IMR-90 (cell line): Measurements from ENCODE around the gene DNTT. TPM values are rescaled to one million over a fixed set of nuclear protein-coding genes. Genes with fewer than 3 reads are reported as not detected.

Experiments used
- ATAC-seq: fragments of 200-7000 bp; cut with Tn5 transposase; 2 replicates; pipeline ENCODE4 v1.9.1; 2020; ENCODE audit warnings: low read depth, mild to moderate bottlenecking, moderate library complexity
- BruUV-seq: library from RNA; stranded (reverse); fragments of 400-500 nt; replicated peaks from 2 replicates; lab custom pipeline; 2021; lab: Mats Ljungman, UMichigan
- CTCF ChIA-PET: fragments of 300-600 bp; formaldehyde crosslinking; extraction: SDS; loops from one replicate; lab custom pipeline; 2021; ENCODE audit warnings: antibody characterized with exemption; lab: Yijun Ruan, JAX
- POLR2A ChIA-PET: fragments of 300-600 bp; sonication (Branson Sonifier 250); formaldehyde crosslinking; loops from one replicate; lab custom pipeline; 2022; ENCODE audit warnings: antibody characterized with exemption; ENCODE audit not compliant: unreplicated experiment; lab: Charles Lee
- DNase-seq: peaks from one replicate; pipeline ENCODE4 v3.0.0; 2013
- H2AFZ ChIP-seq: replicated peaks from 2 replicates; pipeline ENCODE3; 2013; ENCODE audit warnings: low read length, mild to moderate bottlenecking; ENCODE audit not compliant: poor library complexity
- H2AK5ac ChIP-seq: 2 replicates; pipeline ENCODE4 v1.6.1; 2013; ENCODE audit warnings: low read depth, low read length, inconsistent platforms
- H2AK9ac ChIP-seq: replicated peaks from 2 replicates; pipeline ENCODE3; 2013; ENCODE audit warnings: mild to moderate bottlenecking, low read depth, low read length, moderate library complexity; ENCODE audit not compliant: poor library complexity
- H2BK120ac ChIP-seq: 2 replicates; pipeline ENCODE4 v1.6.1; 2013; ENCODE audit warnings: low read depth, low read length, inconsistent platforms
- H2BK15ac ChIP-seq: 3 replicates; pipeline ENCODE4 v1.6.1; 2013; ENCODE audit warnings: low read depth, low read length, inconsistent platforms
- H2BK20ac ChIP-seq: 2 replicates; pipeline ENCODE4 v1.6.1; 2013; ENCODE audit warnings: low read depth, mild to moderate bottlenecking, inconsistent platforms, low read length, moderate library complexity
- H2BK5ac ChIP-seq: 2 replicates; pipeline ENCODE4 v1.6.1; 2013; ENCODE audit warnings: mild to moderate bottlenecking, low read depth, low read length, inconsistent platforms; ENCODE audit not compliant: poor library complexity, severe bottlenecking
- H3K14ac ChIP-seq: replicated peaks from 2 replicates; pipeline ENCODE4 v1.6.1; 2013; ENCODE audit warnings: low read depth, low read length, inconsistent platforms
- H3K18ac ChIP-seq: 2 replicates; pipeline ENCODE4 v1.6.1; 2013; ENCODE audit warnings: low read depth, low read length, control low read depth
- H3K23ac ChIP-seq: 2 replicates; pipeline ENCODE4 v1.6.1; 2013; ENCODE audit warnings: low read depth, low read length, inconsistent platforms
- H3K27ac ChIP-seq: 2 replicates; pipeline ENCODE4 v1.5.1; 2013; ENCODE audit warnings: mild to moderate bottlenecking, control low read depth, low read length; ENCODE audit not compliant: insufficient read depth
- H3K27me3 ChIP-seq: 2 replicates; pipeline ENCODE4 v1.6.1; 2013; ENCODE audit warnings: low read length; ENCODE audit not compliant: control insufficient read depth, insufficient read depth
- H3K36me3 ChIP-seq: 2 replicates; pipeline ENCODE4 v1.6.1; 2013; ENCODE audit warnings: low read length, mixed read lengths; ENCODE audit not compliant: control insufficient read depth, insufficient read depth
- H3K4ac ChIP-seq: 2 replicates; pipeline ENCODE4 v1.6.1; 2013; ENCODE audit warnings: low read depth, low read length, inconsistent platforms
- H3K4me1 ChIP-seq: 2 replicates; pipeline ENCODE4 v1.6.1; 2013; ENCODE audit warnings: low read length, mixed read lengths; ENCODE audit not compliant: control insufficient read depth, insufficient read depth
- H3K4me2 ChIP-seq: 2 replicates; pipeline ENCODE4 v1.6.1; 2013; ENCODE audit warnings: low read depth, mild to moderate bottlenecking, control low read depth, low read length, moderate library complexity
- H3K4me3 ChIP-seq: 2 replicates; pipeline ENCODE4 v1.5.1; 2013; ENCODE audit warnings: low read depth, mild to moderate bottlenecking, control low read depth, low read length, moderate library complexity; ENCODE audit not compliant: insufficient read depth
- H3K56ac ChIP-seq: 2 replicates; pipeline ENCODE4 v1.6.1; 2013; ENCODE audit warnings: low read length, inconsistent platforms; ENCODE audit not compliant: insufficient read depth; ENCODE audit errors: extremely low read depth
- H3K79me1 ChIP-seq, 2 experiments: 2 replicates each; pipeline ENCODE4 v1.6.1; 2013; ENCODE audit warnings: low read length in 2 of 2, inconsistent platforms in 1 of 2, low read depth in 1 of 2
- H3K9ac ChIP-seq: 2 replicates; pipeline ENCODE4 v1.6.1; 2013; ENCODE audit warnings: low read depth, low read length, control low read depth
- H3K9me1 ChIP-seq: 2 replicates; pipeline ENCODE4 v1.6.1; 2013; ENCODE audit warnings: low read length, inconsistent platforms; ENCODE audit not compliant: insufficient read depth
- H3K9me3 ChIP-seq: 2 replicates; pipeline ENCODE4 v1.6.1; 2013; ENCODE audit warnings: low read length; ENCODE audit not compliant: control insufficient read depth, insufficient read depth
- H4K20me1 ChIP-seq: 2 replicates; pipeline ENCODE4 v1.6.1; 2013; ENCODE audit warnings: low read length, inconsistent platforms; ENCODE audit not compliant: insufficient read depth
- H4K5ac ChIP-seq: 2 replicates; pipeline ENCODE4 v1.6.1; 2013; ENCODE audit warnings: mild to moderate bottlenecking, low read depth, low read length, control low read depth
- H4K8ac ChIP-seq, 2 experiments: 2 replicates each; pipeline ENCODE4 v1.6.1; 2013; ENCODE audit warnings: low read depth in 2 of 2, low read length in 2 of 2, control low read depth in 1 of 2, inconsistent platforms in 1 of 2
- H4K91ac ChIP-seq: 2 replicates; pipeline ENCODE4 v1.6.1; 2013; ENCODE audit warnings: low read depth, low read length, inconsistent platforms; ENCODE audit not compliant: insufficient read depth
- MAZ ChIP-seq: IDR thresholded peaks from 2 replicates; pipeline ENCODE4 v1.6.1; 2012; ENCODE audit warnings: low read depth, mild to moderate bottlenecking, low read length, improper control_type of control experiment, moderate library complexity, borderline replicate concordance
- NFE2L2 ChIP-seq: fragments of 150-350 bp; IDR thresholded peaks from 2 replicates; pipeline ENCODE4 v1.6.1; 2016; ENCODE audit warnings: low read depth, mild to moderate bottlenecking, low read length
- POLR2A ChIP-seq: IDR thresholded peaks from 2 replicates; pipeline ENCODE4 v1.6.1; 2012; ENCODE audit warnings: mild to moderate bottlenecking, low read depth, low read length
- RAD21 ChIP-seq: IDR thresholded peaks from 2 replicates; pipeline ENCODE4 v1.6.1; 2012; ENCODE audit warnings: low read length, improper control_type of control experiment
- USF2 ChIP-seq: fragments of 150-350 bp; IDR thresholded peaks from 2 replicates; pipeline ENCODE4 v1.6.1; 2017; ENCODE audit warnings: mild to moderate bottlenecking, antibody characterized with exemption, low read length, low read depth
- WGBS, 2 experiments: methylation state at CpG; one replicate each; pipeline versions ENCODE4 v1.1.5 to v1.1.7; 2013; ENCODE audit warnings: missing lambda C conversion rate in 2 of 2; ENCODE audit not compliant: insufficient read length in 1 of 2; ENCODE audit errors: extremely low coverage in 2 of 2; 5-methylcytosine and 5-hydroxymethylcytosine counted together
- dilution Hi-C: fragments of 300-500 bp; cut with HindIII; formaldehyde crosslinking; loops from one replicate; pipeline ENCODE4 v1.14.3; 2018; ENCODE audit warnings: low sequenced_read_pairs; ENCODE audit not compliant: unreplicated experiment
- in situ Hi-C: fragments of 300-500 bp; cut with MboI; formaldehyde crosslinking; loops from 3 replicates; pipeline ENCODE4 v1.14.3; 2019; ENCODE audit warnings: low sequenced_read_pairs, inconsistent platforms, mixed read lengths
- intact Hi-C: fragments of 100-400 bp; cut with micrococcal nuclease; formaldehyde crosslinking; loops from 2 replicates; pipeline ENCODE4 v1.10.0; 2022
- polyA plus RNA-seq, 3 experiments: library from polyadenylated mRNA; depleted of rRNA; stranded (reverse); fragments of >200 nt; gene quantifications; 2 replicates each; pipeline ENCODE4 v1.2.3, GENCODE V29; 2012; ENCODE audit warnings: low replicate concordance in 1 of 3
- total RNA-seq: library from RNA; depleted of rRNA; stranded (reverse); fragments of >200 nt; gene quantifications from 2 replicates; pipeline ENCODE4 v1.2.3, GENCODE V29; 2012
- TF ChIP-seq, protein P1 (sequence below): fragments of 150-350 bp; IDR thresholded peaks from 2 replicates; pipeline ENCODE4 v1.6.1; 2016; ENCODE audit warnings: low read depth, mild to moderate bottlenecking, low read length, moderate library complexity, borderline replicate concordance

The DNTT gene
- total and polyA plus RNA-seq, 2 of the 4 experiments (the other 2 are of a cell fraction) = not detected

DNA sequence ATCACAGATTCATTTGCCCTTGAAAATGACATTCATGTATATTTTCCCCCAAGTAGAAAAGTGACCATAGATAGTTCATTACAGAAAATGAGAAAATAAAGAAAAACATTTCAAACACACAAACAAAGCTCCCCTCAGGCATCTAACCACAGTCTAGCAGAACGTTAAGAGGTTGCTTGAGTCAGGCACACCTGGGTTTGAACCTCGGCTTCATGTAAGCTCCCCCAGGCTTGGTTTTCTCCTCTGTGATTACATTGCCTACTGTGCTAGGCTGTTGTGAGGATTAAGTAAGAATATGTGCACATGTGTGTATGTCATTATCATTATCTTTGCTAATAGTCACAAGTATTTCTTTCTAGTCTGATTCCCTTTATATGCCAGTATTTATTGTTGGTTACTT lies 9.1 kb downstream of the DNTT start:
- H4K20me1 ChIP-seq = no peaks in the 10 kb centered on the region
- no peaks in the 10 kb centered on the region for H3K36me3 ChIP-seq
- H3K4ac ChIP-seq = no peak overlapping the region
- WGBS, 2 experiments = no CpG with 5 or more reads among the region's 2 CpGs
- H2AFZ ChIP-seq = no peak overlapping the region
- ATAC-seq (no peak), DNase-seq (no peak)
- no TSS peak for BruUV-seq
- intact Hi-C loops = no loop called here
- H3K4me1 ChIP-seq = no peaks in the 10 kb centered on the region
- no peak overlapping the region for H4K5ac ChIP-seq
- POLR2A ChIA-PET = no interaction called here
- in situ Hi-C loops = no loop called here
- no peak overlapping the region for H3K4me2 ChIP-seq
- TF ChIP-seq RAD21 (no peak), MAZ (no peak), POLR2A (no peak), NFE2L2 (no peak), USF2 (no peak)
- TF ChIP-seq, protein P1, sequence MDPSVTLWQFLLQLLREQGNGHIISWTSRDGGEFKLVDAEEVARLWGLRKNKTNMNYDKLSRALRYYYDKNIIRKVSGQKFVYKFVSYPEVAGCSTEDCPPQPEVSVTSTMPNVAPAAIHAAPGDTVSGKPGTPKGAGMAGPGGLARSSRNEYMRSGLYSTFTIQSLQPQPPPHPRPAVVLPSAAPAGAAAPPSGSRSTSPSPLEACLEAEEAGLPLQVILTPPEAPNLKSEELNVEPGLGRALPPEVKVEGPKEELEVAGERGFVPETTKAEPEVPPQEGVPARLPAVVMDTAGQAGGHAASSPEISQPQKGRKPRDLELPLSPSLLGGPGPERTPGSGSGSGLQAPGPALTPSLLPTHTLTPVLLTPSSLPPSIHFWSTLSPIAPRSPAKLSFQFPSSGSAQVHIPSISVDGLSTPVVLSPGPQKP = no peak
- no peak overlapping the region for H2AK9ac ChIP-seq
- no peak overlapping the region for H2BK120ac ChIP-seq
- no peak overlapping the region for H2AK5ac ChIP-seq
- H3K27ac ChIP-seq = no peak overlapping the region
- no peak overlapping the region for H3K14ac ChIP-seq
- H3K79me1 ChIP-seq = no peaks in the 10 kb centered on the region
- dilution Hi-C loops = no loop called here
- H2BK15ac ChIP-seq = no peak overlapping the region
- no peak overlapping the region for H4K8ac ChIP-seq
- H3K9me3 ChIP-seq = no peaks in the 10 kb centered on the region
- CTCF ChIA-PET = no interaction called here
- H2BK5ac ChIP-seq = no peak overlapping the region
- no peaks in the 10 kb centered on the region for H3K9me1 ChIP-seq
- H3K18ac ChIP-seq = no peak overlapping the region
- no peaks in the 10 kb centered on the region for H3K27me3 ChIP-seq
- H3K23ac ChIP-seq = no peak overlapping the region
- H3K56ac ChIP-seq = no peak overlapping the region
- no peak overlapping the region for H3K9ac ChIP-seq
- H2BK20ac ChIP-seq = no peak overlapping the region
- H3K4me3 ChIP-seq = no peak overlapping the region
- no peak overlapping the region for H4K91ac ChIP-seq
